HG03139 (cell line): ENCODE data around the gene TANGO2.

Experiments
- ATAC-seq: cut with Tn5 transposase; IDR thresholded peaks from one replicate; pipeline ENCODE4 v1.9.1; 2021; ENCODE audit not compliant: unreplicated experiment

The TANGO2 gene

GRCh38 chr22:20011123-20011992 is 9.6 kb upstream of the TANGO2 start:
- no peak for ATAC-seq

- no peak for ATAC-seq
Observed at GRCh38 chr22:20011993-20012740, 8.7 kb upstream of the TANGO2 start.

GRCh38 chr22:20012741-20013331 is 8.1 kb upstream of the TANGO2 start:
- no peak for ATAC-seq

GRCh38 chr22:20013382-20013871 is 7.5 kb upstream of the TANGO2 start:
- no peak for ATAC-seq

- ATAC-seq: no peak
Observed at GRCh38 chr22:20014526-20015186, 6.3 kb upstream of the TANGO2 start.

GRCh38 chr22:20015187-20015625 is 5.7 kb upstream of the TANGO2 start:
- no peak for ATAC-seq

- ATAC-seq: no peak
Observed at GRCh38 chr22:20015971-20016733, 4.8 kb upstream of the TANGO2 start.

- ATAC-seq: peak; percentile 43
Observed at GRCh38 chr22:20016734-20017621, 3.9 kb upstream of the TANGO2 start, which contains the start of gene ARVCF. ARVCF (minus strand) TSS chr22:20016823; CDS start chr22:19990794, 26,029 bp downstream.

- ATAC-seq: no peak
Observed at GRCh38 chr22:20017622-20017958, 3.3 kb upstream of the TANGO2 start.

- ATAC-seq: no peak
Observed at GRCh38 chr22:20018001-20018400, 2.9 kb upstream of the TANGO2 start.

- ATAC-seq: no peak
Observed at GRCh38 chr22:20019661-20020532, 1.0 kb upstream of the TANGO2 start.

- ATAC-seq: no peak
Observed at GRCh38 chr22:20021196-20022181, 579 bp downstream of the TANGO2 start.

- ATAC-seq: no peak
Observed at GRCh38 chr22:20022231-20022977, 1.5 kb downstream of the TANGO2 start.

GRCh38 chr22:20022978-20023613 is 2.2 kb downstream of the TANGO2 start:
- no peak for ATAC-seq

- no peak for ATAC-seq
Observed at GRCh38 chr22:20024225-20024624, 3.3 kb downstream of the TANGO2 start.
